AG04450 (cell line): ENCODE results near the gene LVRN. TPM values are rescaled to one million over a fixed set of nuclear protein-coding genes. Genes with fewer than 3 reads are reported as not detected.

Experiments
- CTCF ChIA-PET: fragments of 300-600, 350-600 bp; formaldehyde crosslinking; extraction: SDS; loops from one replicate; lab custom pipeline; 2022; ENCODE audit warnings: antibody characterized with exemption, inconsistent platforms; lab: Charles Lee
- POLR2A ChIA-PET: fragments of 350-600 bp; formaldehyde crosslinking; extraction: SDS; loops from one replicate; lab custom pipeline; 2021; ENCODE audit warnings: antibody characterized with exemption, inconsistent platforms; lab: Yijun Ruan, JAX
- DNase-seq: peaks from one replicate; pipeline ENCODE4 v3.0.0-alpha.2; 2011; ENCODE audit warnings: low read depth, low spot score
- H3K27ac ChIP-seq: one replicate; pipeline ENCODE4 v1.5.1; 2012; ENCODE audit warnings: low read depth, low read length, control low read depth
- H3K27me3 ChIP-seq: one replicate; pipeline ENCODE4 v1.6.0; 2012; ENCODE audit warnings: low read length; ENCODE audit not compliant: control insufficient read depth, insufficient read depth
- H3K4me3 ChIP-seq: 2 replicates; pipeline ENCODE4 v1.5.1; 2011; ENCODE audit warnings: mild to moderate bottlenecking, low read depth, low read length, control low read depth
- H3K9me3 ChIP-seq: 2 replicates; pipeline ENCODE4 v1.5.1; 2012; ENCODE audit warnings: low read length; ENCODE audit not compliant: control insufficient read depth, insufficient read depth
- polyA plus RNA-seq: library from polyadenylated mRNA; depleted of rRNA; stranded (reverse); fragments of >200 nt; gene quantifications from 2 replicates; pipeline ENCODE4 v1.2.3, GENCODE V29; 2011
- TF ChIP-seq, protein P1 (sequence below): IDR thresholded peaks from 2 replicates; pipeline ENCODE4 v1.5.1; 2011; ENCODE audit warnings: low read depth, low read length, control low read depth, inconsistent platforms

The LVRN gene
- polyA plus RNA-seq, 1 experiment, result 0.53 TPM

DNA sequence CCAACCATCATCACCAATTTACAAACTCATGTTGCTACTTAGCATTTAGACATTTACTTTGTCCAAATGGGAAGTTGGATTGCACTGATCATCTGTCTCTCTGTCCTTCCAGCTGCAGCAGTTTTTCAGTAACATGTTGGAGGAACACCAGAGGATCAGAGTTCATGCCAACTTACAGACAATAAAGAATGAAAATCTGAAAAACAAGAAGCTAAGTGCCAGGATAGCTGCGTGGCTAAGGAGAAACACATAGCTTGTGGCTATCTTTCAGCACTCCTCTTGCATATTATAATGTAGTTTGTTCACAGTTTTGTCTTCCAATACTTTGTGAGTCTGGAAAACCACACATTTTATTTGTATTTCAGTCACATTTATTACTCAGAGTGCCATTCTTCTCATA lies 63.6 kb downstream of the LVRN start:
- Histone ChIP-seq H3K9me3 (no peaks in the 10 kb centered on the region), H3K4me3 (no peak overlapping the region), H3K27me3 (no peaks in the 10 kb centered on the region), H3K27ac (no peak overlapping the region)
- no peak for DNase-seq
- CTCF ChIA-PET, result no interaction called here
- POLR2A ChIA-PET, result no interaction called here
- TF ChIP-seq, protein P1, sequence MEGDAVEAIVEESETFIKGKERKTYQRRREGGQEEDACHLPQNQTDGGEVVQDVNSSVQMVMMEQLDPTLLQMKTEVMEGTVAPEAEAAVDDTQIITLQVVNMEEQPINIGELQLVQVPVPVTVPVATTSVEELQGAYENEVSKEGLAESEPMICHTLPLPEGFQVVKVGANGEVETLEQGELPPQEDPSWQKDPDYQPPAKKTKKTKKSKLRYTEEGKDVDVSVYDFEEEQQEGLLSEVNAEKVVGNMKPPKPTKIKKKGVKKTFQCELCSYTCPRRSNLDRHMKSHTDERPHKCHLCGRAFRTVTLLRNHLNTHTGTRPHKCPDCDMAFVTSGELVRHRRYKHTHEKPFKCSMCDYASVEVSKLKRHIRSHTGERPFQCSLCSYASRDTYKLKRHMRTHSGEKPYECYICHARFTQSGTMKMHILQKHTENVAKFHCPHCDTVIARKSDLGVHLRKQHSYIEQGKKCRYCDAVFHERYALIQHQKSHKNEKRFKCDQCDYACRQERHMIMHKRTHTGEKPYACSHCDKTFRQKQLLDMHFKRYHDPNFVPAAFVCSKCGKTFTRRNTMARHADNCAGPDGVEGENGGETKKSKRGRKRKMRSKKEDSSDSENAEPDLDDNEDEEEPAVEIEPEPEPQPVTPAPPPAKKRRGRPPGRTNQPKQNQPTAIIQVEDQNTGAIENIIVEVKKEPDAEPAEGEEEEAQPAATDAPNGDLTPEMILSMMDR, result no peak

DNA sequence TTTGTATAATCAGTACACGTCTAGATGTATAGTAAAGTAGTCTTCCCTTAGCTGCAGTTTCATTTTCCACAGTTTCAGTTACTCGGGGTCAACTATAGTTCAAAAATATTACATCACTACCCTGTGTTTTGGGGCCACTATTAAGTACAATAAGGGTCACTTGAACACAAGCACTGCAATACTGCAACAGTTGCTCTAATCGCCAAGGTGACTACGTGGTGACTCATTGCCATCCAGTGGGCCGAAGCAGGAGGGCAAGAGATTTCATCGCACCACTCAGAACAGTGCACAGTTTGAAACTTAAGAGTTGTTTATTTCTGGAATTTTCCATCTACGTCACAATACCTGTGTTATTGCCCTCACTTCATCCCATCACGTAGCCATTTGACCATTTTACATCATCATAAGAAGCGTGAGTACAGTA lies 69.8 kb downstream of the LVRN start, which contains the start of gene ARL14EPL:
TSS of gene ARL14EPL (plus strand) at position 379 of the 424 bp plus-strand sequence. CDS start 18,994 bp downstream, outside the sequence.
- Histone ChIP-seq H3K9me3 (no peaks in the 10 kb centered on the region), H3K27ac (no peak within 1 kb of the TSS), H3K27me3 (no peaks in the 10 kb centered on the region), H3K4me3 (no peak within 1 kb of the TSS)
- ChIA-PET CTCF (interaction anchor here (0.6 to 3.6 kb wide), 7 partner anchors 48 to 206 kb away, joined by 3 to 22 read pairs (median 4); no protein-coding TSS in a partner anchor), POLR2A (no interaction called here)
- TF ChIP-seq, protein P1, result peak; percentile 53
- peak; percentile 52 for DNase-seq

DNA sequence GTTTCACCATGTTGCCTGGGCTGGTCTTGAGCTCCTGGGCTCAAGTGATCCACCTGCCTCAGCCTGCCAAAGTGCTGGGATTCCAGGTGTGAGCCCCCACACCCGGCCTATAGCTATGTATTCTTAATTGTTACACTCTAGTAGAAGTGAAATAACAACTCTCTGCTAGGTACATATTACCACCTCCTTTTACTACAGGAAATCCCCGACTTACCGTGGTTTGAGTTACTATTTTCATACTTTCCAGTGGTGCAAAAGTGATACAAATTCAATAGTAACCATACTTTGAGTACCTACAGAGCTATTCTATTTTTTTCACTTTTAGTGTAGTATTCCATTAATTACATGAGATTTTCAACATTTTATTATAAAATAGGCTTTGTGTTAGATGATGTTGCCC lies 70.7 kb downstream of the LVRN start:
- TF ChIP-seq, protein P1, result no peak
- no peaks in the 10 kb centered on the region for H3K9me3 ChIP-seq
- ChIA-PET POLR2A (no interaction called here), CTCF (interaction anchor here (0.6 to 3.6 kb wide), 3 partner anchors 9 to 145 kb away, joined by 3 to 22 read pairs (median 6); no protein-coding TSS in a partner anchor)
- DNase-seq, result no peak
- H3K27ac ChIP-seq, result no peak overlapping the region
- no peaks in the 10 kb centered on the region for H3K27me3 ChIP-seq
- H3K4me3 ChIP-seq, result no peak overlapping the region

DNA sequence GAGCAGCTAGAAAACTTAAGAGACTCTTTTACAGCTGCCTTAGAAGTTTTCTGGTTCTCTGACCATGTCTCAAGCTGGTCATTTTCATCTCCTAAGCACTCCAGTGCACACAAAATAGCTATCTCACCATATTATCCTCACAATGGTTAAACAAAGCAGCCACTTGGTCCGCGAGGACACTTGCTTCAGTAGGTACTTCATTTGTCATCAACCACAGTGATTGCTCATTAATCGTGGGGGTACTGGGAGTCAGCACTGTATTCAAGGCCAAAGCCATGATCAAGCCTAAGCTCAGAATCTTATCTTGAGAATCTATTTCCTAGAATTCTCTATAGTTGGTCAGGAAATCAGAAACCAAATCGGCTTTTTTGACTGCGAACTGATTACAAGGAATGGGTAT lies 72.8 kb downstream of the LVRN start:
- no peak overlapping the region for H3K27ac ChIP-seq
- no peak for DNase-seq
- ChIA-PET CTCF (interaction anchor here (0.8 to 1.0 kb wide), 2 partner anchors 147 to 410 kb away, joined by 3 to 4 read pairs; no protein-coding TSS in a partner anchor), POLR2A (no interaction called here)
- no peaks in the 10 kb centered on the region for H3K27me3 ChIP-seq
- no peaks in the 10 kb centered on the region for H3K9me3 ChIP-seq
- H3K4me3 ChIP-seq, result no peak overlapping the region
- TF ChIP-seq, protein P1, result no peak

DNA sequence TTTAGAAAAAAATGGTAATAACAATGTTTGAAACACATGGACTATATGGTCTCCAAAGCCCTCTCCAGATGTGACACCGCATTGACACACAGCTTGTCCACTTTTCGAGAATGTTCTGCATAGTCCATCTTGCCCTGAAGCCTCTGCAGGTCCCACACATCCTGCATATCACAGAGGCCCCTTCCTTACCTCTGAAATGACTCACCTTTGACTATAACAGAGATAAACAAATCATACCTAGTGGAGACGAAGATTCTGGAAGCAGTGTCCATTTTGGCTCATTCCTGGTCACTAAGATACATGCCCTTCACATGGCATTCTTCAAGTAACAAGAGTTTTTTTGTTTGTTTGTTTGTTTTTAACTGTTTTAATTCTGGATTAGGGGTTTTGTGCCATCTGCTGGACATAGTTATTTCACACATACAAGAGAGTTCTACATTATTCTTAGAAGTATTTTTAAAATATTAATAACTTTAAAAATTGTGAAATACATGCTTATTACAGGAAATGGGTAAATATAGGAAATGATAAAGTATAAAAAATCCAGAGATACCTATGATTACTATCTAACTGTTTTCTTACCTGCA lies 75.1 kb downstream of the LVRN start:
- ChIA-PET POLR2A (no interaction called here), CTCF (interaction anchor here (0.6 kb wide), 1 partner anchor 197 kb away, joined by 3 read pairs; no protein-coding TSS in a partner anchor)
- H3K27me3 ChIP-seq, result no peaks in the 10 kb centered on the region
- DNase-seq, result no peak
- TF ChIP-seq, protein P1, result peak; percentile 25; the same call in 1 of the 2 replicates
- no peaks in the 10 kb centered on the region for H3K9me3 ChIP-seq
- no peak overlapping the region for H3K27ac ChIP-seq
- H3K4me3 ChIP-seq, result no peak overlapping the region
